Muscle of leg (tissue), 11 donors: ENCODE results near the gene TREML1. TPM values are rescaled to one million over a fixed set of nuclear protein-coding genes. Genes with fewer than 3 reads are reported as not detected.
"Not testable (repeated sequence)": the region's sequence is repeated elsewhere in the genome, so short reads cannot be mapped to it uniquely, and the experiment has no call there.

ENCODE experiments used
- DNase-seq: peaks from one replicate; pipeline ENCODE4 v3.0.0; 2013
- H3K27ac ChIP-seq: one replicate; pipeline ENCODE4 v1.5.1; 2013; ENCODE audit warnings: mild to moderate bottlenecking, low read length, control low read depth
- H3K27me3 ChIP-seq: one replicate; pipeline ENCODE4 v1.6.1; 2013; ENCODE audit warnings: low read length; ENCODE audit not compliant: control insufficient read depth, insufficient read depth
- H3K36me3 ChIP-seq: one replicate; pipeline ENCODE4 v1.6.1; 2013; ENCODE audit warnings: low read length; ENCODE audit not compliant: control insufficient read depth, insufficient read depth
- H3K4me1 ChIP-seq: one replicate; pipeline ENCODE4 v1.6.1; 2013; ENCODE audit warnings: low read length; ENCODE audit not compliant: control insufficient read depth, insufficient read depth
- H3K4me3 ChIP-seq: one replicate; pipeline ENCODE4 v1.5.1; 2013; ENCODE audit warnings: low read length, control low read depth
- H3K9me3 ChIP-seq: replicated peaks from 2 replicates; pipeline ENCODE4 v1.6.1; 2013; ENCODE audit warnings: low read depth, low read length; ENCODE audit not compliant: control insufficient read depth
- WGBS: methylation state at CpG from one replicate; pipeline ENCODE4 v1.1.5; 2013; ENCODE audit warnings: missing lambda C conversion rate; ENCODE audit not compliant: insufficient coverage; 5-methylcytosine and 5-hydroxymethylcytosine counted together
- polyA plus RNA-seq, 8 donors: library from polyadenylated mRNA; unstranded; fragments of 120-200 nt; gene quantifications; one replicate each; pipeline versions ENCODE4 v1.2.1 to v1.2.3, GENCODE V29; 2013; ENCODE audit warnings: inconsistent platforms in 1 of 8, low replicate concordance in 1 of 8; ENCODE audit not compliant: insufficient read length in 8 of 8, insufficient read depth in 1 of 8
- total RNA-seq: library from RNA; stranded (reverse); fragments of 120-200 nt; gene quantifications from one replicate; pipeline ENCODE4 v1.2.4, GENCODE V29; 2013

Gene TREML1
- total and polyA plus RNA-seq, 9 donors = 0.10 to 0.49 (median 0.17) TPM; not detected in 1

- DNase-seq, H3K36me3 ChIP-seq, H3K4me3 ChIP-seq, H3K9me3 ChIP-seq, H3K4me1 ChIP-seq, H3K27ac ChIP-seq, H3K27me3 ChIP-seq: not testable (repeated sequence)
- no CpG with 5 or more reads among the region's 2 CpGs for WGBS
These were observed 39.1 kb downstream of the TREML1 start for GRCh38 chr6:41115027-41115426.

GRCh38 chr6:41111017-41111416, 43.1 kb downstream of the TREML1 start:
- no peaks in the 10 kb centered on the region for H3K9me3 ChIP-seq
- 80% methylated on average over 3 of the region's 3 CpGs for WGBS

DNA sequence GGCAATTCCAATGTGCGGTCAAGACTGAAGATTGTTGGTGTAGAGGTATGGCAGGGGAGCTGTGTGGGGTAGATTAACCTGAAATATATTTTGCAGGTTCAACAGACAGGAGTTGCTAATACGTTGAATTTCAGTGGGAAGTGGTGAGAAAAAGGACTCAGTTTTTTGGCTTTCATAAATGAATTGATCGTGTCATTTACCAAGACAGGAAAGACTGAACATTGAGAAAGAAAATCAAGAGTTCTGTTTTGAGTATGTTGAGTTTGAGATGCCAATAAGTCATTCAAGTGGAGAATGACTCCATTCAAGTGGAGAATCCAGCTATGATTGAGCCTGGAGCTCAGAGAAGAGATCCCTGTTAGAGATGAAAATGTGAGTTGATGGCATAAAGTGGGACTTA, 50.3 kb downstream of the TREML1 start:
- no peaks in the 10 kb centered on the region for H3K27me3 ChIP-seq
- H3K4me1 ChIP-seq = no peaks in the 10 kb centered on the region
- no peak for DNase-seq
- no peak overlapping the region for H3K27ac ChIP-seq
- no peak overlapping the region for H3K4me3 ChIP-seq
- 95% methylated on average over 2 of the region's 3 CpGs for WGBS
- no peaks in the 10 kb centered on the region for H3K9me3 ChIP-seq
- peaks cover 18% of the 10 kb centered on the region for H3K36me3 ChIP-seq

More at GRCh38 chr6:41111017-41111416, 43.1 kb downstream of the TREML1 start:
- H3K36me3 ChIP-seq = no peaks in the 10 kb centered on the region
- no peak for DNase-seq
- no peak overlapping the region for H3K27ac ChIP-seq
- no peaks in the 10 kb centered on the region for H3K4me1 ChIP-seq
- no peaks in the 10 kb centered on the region for H3K27me3 ChIP-seq
- H3K4me3 ChIP-seq = no peak overlapping the region

DNA sequence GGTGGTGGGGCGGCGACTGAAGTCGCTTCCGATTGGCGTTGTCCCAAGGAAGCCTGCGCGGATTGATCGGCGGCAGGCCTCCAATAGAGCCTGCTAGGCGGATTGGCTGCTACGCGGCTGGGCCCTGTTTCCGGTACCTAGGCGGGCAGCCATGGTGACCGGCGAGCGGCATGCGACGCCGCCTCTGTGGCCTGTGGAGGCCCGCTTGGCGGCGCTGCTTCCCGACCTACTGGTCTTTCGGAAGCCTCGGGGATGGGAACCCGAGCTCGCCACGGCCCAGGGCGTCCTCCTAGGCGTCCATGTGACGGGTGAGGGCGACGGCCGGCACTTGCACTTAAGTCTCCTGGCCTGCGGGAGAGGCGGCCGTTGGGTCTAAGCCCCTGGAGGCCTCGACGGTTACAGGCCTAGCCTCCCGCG, 53.3 kb downstream of the TREML1 start:
- WGBS = 51% methylated on average over 42 of the region's 42 CpGs
- H3K36me3 ChIP-seq = peaks cover 47% of the 10 kb centered on the region
- H3K27me3 ChIP-seq = no peaks in the 10 kb centered on the region
- H3K4me1 ChIP-seq = no peaks in the 10 kb centered on the region
- H3K9me3 ChIP-seq = no peaks in the 10 kb centered on the region
- DNase-seq = no peak
- no peak overlapping the region for H3K4me3 ChIP-seq
- H3K27ac ChIP-seq = no peak overlapping the region

Other genes starting within 250 kb of the TREML1 start
- gene UNC5CL, start 115.1 kb downstream of the TREML1 start, total RNA-seq = 3.0 TPM
- 1 to 10 TPM; 2.2 to 9.8 (median 4.1) TPM for gene UNC5CL, start 115.1 kb downstream of the TREML1 start, polyA plus RNA-seq
- gene TSPO2, start 111.9 kb downstream of the TREML1 start, total RNA-seq = 0.22 TPM
- gene TSPO2, start 111.9 kb downstream of the TREML1 start, polyA plus RNA-seq = 1 to 10 TPM in 2 of 8 donors, under 1 TPM in 6; 0.41 to 1.8 (median 0.89) TPM
- gene APOBEC2, start 101.1 kb downstream of the TREML1 start, total RNA-seq = 509 TPM
- gene APOBEC2, start 101.1 kb downstream of the TREML1 start, polyA plus RNA-seq = 100 to 1,000 TPM; 281 to 891 (median 471) TPM
- 12.9 TPM for gene OARD1, start 82.0 kb downstream of the TREML1 start, total RNA-seq
- gene OARD1, start 82.0 kb downstream of the TREML1 start, polyA plus RNA-seq = 10 to 100 TPM; 15.0 to 20.7 (median 19.3) TPM
- 14.4 TPM for gene NFYA, start 81.4 kb downstream of the TREML1 start, total RNA-seq
- 10 to 100 TPM; 21.2 to 35.2 (median 27.3) TPM for gene NFYA, start 81.4 kb downstream of the TREML1 start, polyA plus RNA-seq
- 0.75 TPM for gene TREM2, start 8.8 kb upstream of the TREML1 start, total RNA-seq
- 1 to 10 TPM in 2 of 8 donors, under 1 TPM in 6; 0.15 to 3.6 (median 0.55) TPM for gene TREM2, start 8.8 kb upstream of the TREML1 start, polyA plus RNA-seq
- 0.09 TPM for gene TREML2, start 46.8 kb upstream of the TREML1 start, total RNA-seq
- under 1 TPM; 0.05 to 0.16 (median 0.11) TPM for gene TREML2, start 46.8 kb upstream of the TREML1 start, polyA plus RNA-seq
- not detected for gene TREML4, start 74.0 kb upstream of the TREML1 start, total RNA-seq
- not detected for gene TREML4, start 74.0 kb upstream of the TREML1 start, polyA plus RNA-seq
- gene TREM1, start 132.3 kb upstream of the TREML1 start, total RNA-seq = 0.35 TPM
- gene TREM1, start 132.3 kb upstream of the TREML1 start, polyA plus RNA-seq = 1 to 10 TPM in 1 of 8 donors, under 1 TPM in 5, not detected in 2; 0.06 to 1.6 (median 0.21) TPM
- gene NCR2, start 181.3 kb upstream of the TREML1 start, total RNA-seq = not detected
- not detected for gene NCR2, start 181.3 kb upstream of the TREML1 start, polyA plus RNA-seq